K562 (cell line): ENCODE data around the gene ZBTB33. TPM values are rescaled to one million over a fixed set of nuclear protein-coding genes. Genes with fewer than 3 reads are reported as not detected.

Experiments
- ADNP ChIP-seq: fragments of 200-800 bp; sonication (Bioruptor generic); IDR thresholded peaks from 2 replicates; pipeline ENCODE4 v1.6.1; 2016; ENCODE audit warnings: missing genetic modification characterization, missing compliant biosample characterization
- BCOR ChIP-seq: fragments of 450-650 bp; IDR thresholded peaks from 2 replicates; pipeline ENCODE4 v1.6.1; 2016
- CBX8 ChIP-seq: fragments of 200-600 bp; sonication (generic); IDR thresholded peaks from 2 replicates; pipeline ENCODE4 v1.6.1; 2012; ENCODE audit warnings: borderline replicate concordance, mixed run types, low read depth, mild to moderate bottlenecking, moderate library complexity, mixed read lengths, low read length, control low read depth, inconsistent platforms; ENCODE audit not compliant: poor library complexity, severe bottlenecking; ENCODE audit errors: extremely low read depth
- CHD1 ChIP-seq: fragments of 200-600 bp; sonication (generic); IDR thresholded peaks from one replicate; pipeline ENCODE4 v1.6.1; 2012; ENCODE audit warnings: mild to moderate bottlenecking, moderate library complexity, low read length, inconsistent platforms
- E2F3 ChIP-seq: fragments of 250-450 bp; sonication (Bioruptor Pico); IDR thresholded peaks from 2 replicates; pipeline ENCODE4 v1.4.0; 2020; ENCODE audit warnings: mild to moderate bottlenecking
- ILF3 ChIP-seq: fragments of 450-650 bp; IDR thresholded peaks from 2 replicates; pipeline ENCODE4 v1.6.1; 2018; ENCODE audit warnings: antibody characterized with exemption, mild to moderate bottlenecking, moderate library complexity, borderline replicate concordance
- MYBL2 ChIP-seq, 2 experiments: fragments of 450-650 bp in 1 of 2; sonication (generic) in 1 of 2; formaldehyde crosslinking in 1 of 2; IDR thresholded peaks; 2 replicates each; pipeline versions ENCODE4 v1.6.1 to v1.8.1; 2017 to 2022; ENCODE audit warnings: borderline replicate concordance in 1 of 2, inconsistent platforms in 1 of 2, low read depth in 1 of 2, mild to moderate bottlenecking in 1 of 2, missing genetic modification reagents in 1 of 2, moderate library complexity in 1 of 2
- NFE2L1 ChIP-seq: fragments of 450-650 bp; IDR thresholded peaks from 2 replicates; pipeline ENCODE4 v1.6.1; 2016; ENCODE audit warnings: missing genetic modification characterization, low read depth, mild to moderate bottlenecking, missing compliant biosample characterization, moderate library complexity, borderline replicate concordance
- NUFIP1 ChIP-seq: fragments of 450-650 bp; IDR thresholded peaks from 2 replicates; pipeline ENCODE4 v1.6.1; 2018; ENCODE audit not compliant: partially characterized antibody
- PHB ChIP-seq: fragments of 250-450 bp; sonication (Bioruptor Pico); IDR thresholded peaks from 2 replicates; pipeline ENCODE4 v1.5.0; 2021
- RBM25 ChIP-seq: fragments of 200-400 bp; formaldehyde crosslinking; IDR thresholded peaks from 2 replicates; pipeline ENCODE4 v1.6.1; 2018; ENCODE audit warnings: low read length, low read depth, moderate library complexity; ENCODE audit not compliant: severe bottlenecking
- RNF2 ChIP-seq: sonication (generic); IDR thresholded peaks from 2 replicates; pipeline ENCODE4 v1.6.1; 2016
- ZFP30 ChIP-seq: fragments of 250-450 bp; sonication (Bioruptor Pico); IDR thresholded peaks from 2 replicates; pipeline ENCODE4 v1.8.0; 2022; ENCODE audit warnings: moderate library complexity, mild to moderate bottlenecking, inconsistent platforms, borderline replicate concordance
- ZFP36 ChIP-seq: fragments of 150-350 bp; IDR thresholded peaks from 2 replicates; pipeline ENCODE4 v1.6.1; 2018; ENCODE audit warnings: low read length, low read depth; ENCODE audit not compliant: partially characterized antibody
- ZNF217 ChIP-seq: sonication (generic); formaldehyde crosslinking; IDR thresholded peaks from 2 replicates; pipeline ENCODE4 v1.8.0; 2022; ENCODE audit warnings: mild to moderate bottlenecking, missing genetic modification reagents
- polyA plus RNA-seq, 8 experiments: library from polyadenylated mRNA; depleted of rRNA in 4 of 8; stranded (reverse) in 5 of 8; unstranded in 3 of 8; fragments of >200 nt; fragmentation: Nextera tagmentation in 2 of 8; fragmentation: Illumina TruSeq in 1 of 8; extraction: Ambion mirVana in 2 of 8; extraction: Trizol in 1 of 8; gene quantifications; 2 replicates each; pipeline versions ENCODE4 v1.2.1 to v1.2.3, GENCODE V29; 2011 to 2014; ENCODE audit warnings: inconsistent platforms in 1 of 8, missing spikeins in 1 of 8
- total RNA-seq, 7 experiments: library from RNA; depleted of rRNA in 6 of 7; stranded (reverse); fragments of >200 nt in 6 of 7; fragmentation: Illumina TruSeq in 2 of 7; extraction: Trizol in 2 of 7; gene quantifications; 2 replicates each; pipeline versions ENCODE4 v1.2.1 to v1.2.3, GENCODE V29; 2011 to 2021; ENCODE audit warnings: low replicate concordance in 1 of 7
- TF ChIP-seq, protein P1 (sequence below): sonication (generic); formaldehyde crosslinking; IDR thresholded peaks from 2 replicates; pipeline ENCODE4 v1.8.0; 2022; ENCODE audit warnings: mild to moderate bottlenecking, missing genetic modification reagents
- TF ChIP-seq, protein P2 (sequence below): fragments of 250-450 bp; sonication (Bioruptor Pico); IDR thresholded peaks from 2 replicates; pipeline ENCODE4 v1.5.1; 2021; ENCODE audit warnings: mild to moderate bottlenecking
- TF ChIP-seq, protein P3 (sequence below): sonication (generic); formaldehyde crosslinking; IDR thresholded peaks from 2 replicates; pipeline ENCODE4 v1.8.1; 2022; ENCODE audit warnings: missing genetic modification reagents
- TF ChIP-seq, protein P4 (sequence below): fragments of 250-450 bp; sonication (Bioruptor Pico); IDR thresholded peaks from 2 replicates; pipeline ENCODE4 v1.8.0; 2022; ENCODE audit warnings: moderate library complexity, mild to moderate bottlenecking, inconsistent platforms

The ZBTB33 gene
- total and polyA plus RNA-seq, 9 of the 15 experiments (the other 6 are each of a cell fraction or from before 2014, with no cell fraction given): 5.6 to 29.8 (median 15.6) TPM

DNA sequence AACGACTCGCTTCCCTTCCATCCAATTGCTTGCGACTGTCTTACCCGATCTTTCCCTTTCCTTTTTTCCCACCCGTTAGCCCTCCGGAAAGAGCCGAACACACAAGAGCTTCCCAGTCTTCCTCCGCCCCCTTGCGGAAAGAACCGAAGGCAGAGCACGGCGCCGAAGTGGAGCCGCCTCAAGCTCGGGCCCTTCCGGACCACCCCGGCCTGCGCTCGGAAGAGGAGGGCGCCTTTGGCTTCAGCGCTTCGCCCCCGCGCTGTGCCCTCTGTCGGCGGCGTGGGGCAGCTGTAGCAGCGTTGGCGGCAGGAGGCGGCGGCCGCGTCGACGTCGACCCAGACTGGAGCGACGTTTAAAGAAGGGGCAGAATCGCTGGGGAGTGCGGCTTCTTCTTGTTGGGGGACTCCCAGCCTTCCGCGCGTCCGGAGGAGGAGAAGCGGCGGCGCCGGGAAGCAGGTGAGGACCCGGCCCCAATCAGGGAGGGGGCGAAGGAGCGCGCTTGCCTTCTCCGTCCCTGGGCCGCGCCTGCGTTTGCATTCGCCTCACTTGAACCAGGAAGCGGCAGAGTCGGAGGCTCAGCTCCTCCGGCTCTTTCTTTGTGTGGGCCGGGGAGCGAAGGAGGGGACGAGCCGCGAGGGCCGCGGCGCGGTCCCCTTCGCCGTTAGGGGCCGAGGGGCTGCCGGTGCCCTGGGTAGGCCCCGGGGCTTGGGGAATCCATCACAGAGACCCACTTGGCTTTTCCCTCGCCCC lies at the start of gene ZBTB33 (continued):
- TF ChIP-seq, protein P1, sequence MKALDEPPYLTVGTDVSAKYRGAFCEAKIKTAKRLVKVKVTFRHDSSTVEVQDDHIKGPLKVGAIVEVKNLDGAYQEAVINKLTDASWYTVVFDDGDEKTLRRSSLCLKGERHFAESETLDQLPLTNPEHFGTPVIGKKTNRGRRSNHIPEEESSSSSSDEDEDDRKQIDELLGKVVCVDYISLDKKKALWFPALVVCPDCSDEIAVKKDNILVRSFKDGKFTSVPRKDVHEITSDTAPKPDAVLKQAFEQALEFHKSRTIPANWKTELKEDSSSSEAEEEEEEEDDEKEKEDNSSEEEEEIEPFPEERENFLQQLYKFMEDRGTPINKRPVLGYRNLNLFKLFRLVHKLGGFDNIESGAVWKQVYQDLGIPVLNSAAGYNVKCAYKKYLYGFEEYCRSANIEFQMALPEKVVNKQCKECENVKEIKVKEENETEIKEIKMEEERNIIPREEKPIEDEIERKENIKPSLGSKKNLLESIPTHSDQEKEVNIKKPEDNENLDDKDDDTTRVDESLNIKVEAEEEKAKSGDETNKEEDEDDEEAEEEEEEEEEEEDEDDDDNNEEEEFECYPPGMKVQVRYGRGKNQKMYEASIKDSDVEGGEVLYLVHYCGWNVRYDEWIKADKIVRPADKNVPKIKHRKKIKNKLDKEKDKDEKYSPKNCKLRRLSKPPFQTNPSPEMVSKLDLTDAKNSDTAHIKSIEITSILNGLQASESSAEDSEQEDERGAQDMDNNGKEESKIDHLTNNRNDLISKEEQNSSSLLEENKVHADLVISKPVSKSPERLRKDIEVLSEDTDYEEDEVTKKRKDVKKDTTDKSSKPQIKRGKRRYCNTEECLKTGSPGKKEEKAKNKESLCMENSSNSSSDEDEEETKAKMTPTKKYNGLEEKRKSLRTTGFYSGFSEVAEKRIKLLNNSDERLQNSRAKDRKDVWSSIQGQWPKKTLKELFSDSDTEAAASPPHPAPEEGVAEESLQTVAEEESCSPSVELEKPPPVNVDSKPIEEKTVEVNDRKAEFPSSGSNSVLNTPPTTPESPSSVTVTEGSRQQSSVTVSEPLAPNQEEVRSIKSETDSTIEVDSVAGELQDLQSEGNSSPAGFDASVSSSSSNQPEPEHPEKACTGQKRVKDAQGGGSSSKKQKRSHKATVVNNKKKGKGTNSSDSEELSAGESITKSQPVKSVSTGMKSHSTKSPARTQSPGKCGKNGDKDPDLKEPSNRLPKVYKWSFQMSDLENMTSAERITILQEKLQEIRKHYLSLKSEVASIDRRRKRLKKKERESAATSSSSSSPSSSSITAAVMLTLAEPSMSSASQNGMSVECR: peak; percentile 44; the same call in 1 of the 2 replicates
- TF ChIP-seq CBX8 (no peak), ILF3 (no peak), E2F3 (CRISPR knock-in tag) (no peak), RNF2 (0 out of 2 replicates have a peak, but pooled peaks have one; percentile 69), ZFP36 (no peak), NUFIP1 (no peak), MYBL2 (IDR thresholded peaks at IDR 0.05; ENCODE audit: low read depth) (no peak), MYBL2 (CRISPR knock-in tag; IDR thresholded peaks at IDR 0.05; ENCODE audit: borderline replicate concordance) (no peak), NFE2L1 (tag) (no peak), ZNF217 (CRISPR knock-in tag) (no peak), PHB (CRISPR knock-in tag) (no peak), ADNP (tag) (no peak), ZFP30 (CRISPR knock-in tag) (no peak), CHD1 (no peak), BCOR (no peak), RBM25 (no peak)
- TF ChIP-seq, protein P2, sequence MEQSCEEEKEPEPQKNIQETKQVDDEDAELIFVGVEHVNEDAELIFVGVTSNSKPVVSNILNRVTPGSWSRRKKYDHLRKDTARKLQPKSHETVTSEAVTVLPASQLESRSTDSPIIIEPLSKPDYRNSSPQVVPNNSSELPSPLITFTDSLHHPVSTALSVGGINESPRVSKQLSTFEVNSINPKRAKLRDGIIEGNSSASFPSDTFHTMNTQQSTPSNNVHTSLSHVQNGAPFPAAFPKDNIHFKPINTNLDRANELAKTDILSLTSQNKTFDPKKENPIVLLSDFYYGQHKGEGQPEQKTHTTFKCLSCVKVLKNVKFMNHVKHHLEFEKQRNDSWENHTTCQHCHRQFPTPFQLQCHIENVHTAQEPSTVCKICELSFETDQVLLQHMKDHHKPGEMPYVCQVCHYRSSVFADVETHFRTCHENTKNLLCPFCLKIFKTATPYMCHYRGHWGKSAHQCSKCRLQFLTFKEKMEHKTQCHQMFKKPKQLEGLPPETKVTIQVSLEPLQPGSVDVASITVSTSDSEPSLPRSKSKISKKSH (CRISPR knock-in tag): no peak
- TF ChIP-seq, protein P3, sequence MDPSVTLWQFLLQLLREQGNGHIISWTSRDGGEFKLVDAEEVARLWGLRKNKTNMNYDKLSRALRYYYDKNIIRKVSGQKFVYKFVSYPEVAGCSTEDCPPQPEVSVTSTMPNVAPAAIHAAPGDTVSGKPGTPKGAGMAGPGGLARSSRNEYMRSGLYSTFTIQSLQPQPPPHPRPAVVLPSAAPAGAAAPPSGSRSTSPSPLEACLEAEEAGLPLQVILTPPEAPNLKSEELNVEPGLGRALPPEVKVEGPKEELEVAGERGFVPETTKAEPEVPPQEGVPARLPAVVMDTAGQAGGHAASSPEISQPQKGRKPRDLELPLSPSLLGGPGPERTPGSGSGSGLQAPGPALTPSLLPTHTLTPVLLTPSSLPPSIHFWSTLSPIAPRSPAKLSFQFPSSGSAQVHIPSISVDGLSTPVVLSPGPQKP: no peak
- TF ChIP-seq, protein P4, sequence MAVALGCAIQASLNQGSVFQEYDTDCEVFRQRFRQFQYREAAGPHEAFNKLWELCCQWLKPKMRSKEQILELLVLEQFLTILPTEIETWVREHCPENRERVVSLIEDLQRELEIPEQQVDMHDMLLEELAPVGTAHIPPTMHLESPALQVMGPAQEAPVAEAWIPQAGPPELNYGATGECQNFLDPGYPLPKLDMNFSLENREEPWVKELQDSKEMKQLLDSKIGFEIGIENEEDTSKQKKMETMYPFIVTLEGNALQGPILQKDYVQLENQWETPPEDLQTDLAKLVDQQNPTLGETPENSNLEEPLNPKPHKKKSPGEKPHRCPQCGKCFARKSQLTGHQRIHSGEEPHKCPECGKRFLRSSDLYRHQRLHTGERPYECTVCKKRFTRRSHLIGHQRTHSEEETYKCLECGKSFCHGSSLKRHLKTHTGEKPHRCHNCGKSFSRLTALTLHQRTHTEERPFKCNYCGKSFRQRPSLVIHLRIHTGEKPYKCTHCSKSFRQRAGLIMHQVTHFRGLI (CRISPR knock-in tag): no peak
